ENCODE data around the gene CTAGE15. TPM values are rescaled to one million over a fixed set of nuclear protein-coding genes. Genes with fewer than 3 reads are reported as not detected.
"Not testable (repeated sequence)": the region's sequence is repeated elsewhere in the genome, so short reads cannot be mapped to it uniquely, and the experiment has no call there.

CTAGE15 gene
- total and polyA plus RNA-seq, 2 of the 13 experiments (the other 11 are each of a cell fraction or from before 2014, with no cell fraction given) = not detected

GRCh38 chr7:143531932-143532331 lies 39.7 kb upstream of the CTAGE15 start:
- H3K27me3 ChIP-seq (ENCODE audit: control insufficient read depth in 1 of 2, insufficient read depth in 2 of 2, low read length in 2 of 2); CTCF ChIA-PET (ENCODE audit: low intra/inter-chr PET ratio, low total read pairs); BruUV-seq (replicated peaks); H2AFZ ChIP-seq (ENCODE audit: low read length); POLR2A ChIA-PET; DNase-seq (ENCODE audit: low spot score); FAIRE-seq; H4K20me1 ChIP-seq (ENCODE audit: insufficient read depth, low read length); H3K4me2 ChIP-seq (ENCODE audit: low read depth, low read length); H3K27ac ChIP-seq (ENCODE audit: extremely low read length, insufficient read depth, low read length); in situ Hi-C loops (cut with HindIII; ENCODE audit: extremely low pct_ligation_motif_present, low pct_unique_long_range_greater_than_20kb); H3K4me1 ChIP-seq (ENCODE audit: insufficient read depth, low read length); ATAC-seq; H3K9me3 ChIP-seq (ENCODE audit: low read length); intact Hi-C loops (cut with micrococcal nuclease; ENCODE audit: unreplicated experiment); H3K4me3 ChIP-seq (replicated peaks in 1 of 3; ENCODE audit: insufficient read depth in 1 of 3, low read depth in 2 of 3, low read length in 3 of 3); H3K36me3 ChIP-seq (replicated peaks in 1 of 2; ENCODE audit: control insufficient read depth in 1 of 2, insufficient read depth in 2 of 2, low read length in 2 of 2); H3K79me2 ChIP-seq (ENCODE audit: insufficient read depth, low read length); H3K9ac ChIP-seq (ENCODE audit: insufficient read depth, low read depth, low read length): not testable (repeated sequence)
- no CpG with 5 or more reads among the region's 1 CpG for WGBS (ENCODE audit: low lambda C conversion rate)

DNA sequence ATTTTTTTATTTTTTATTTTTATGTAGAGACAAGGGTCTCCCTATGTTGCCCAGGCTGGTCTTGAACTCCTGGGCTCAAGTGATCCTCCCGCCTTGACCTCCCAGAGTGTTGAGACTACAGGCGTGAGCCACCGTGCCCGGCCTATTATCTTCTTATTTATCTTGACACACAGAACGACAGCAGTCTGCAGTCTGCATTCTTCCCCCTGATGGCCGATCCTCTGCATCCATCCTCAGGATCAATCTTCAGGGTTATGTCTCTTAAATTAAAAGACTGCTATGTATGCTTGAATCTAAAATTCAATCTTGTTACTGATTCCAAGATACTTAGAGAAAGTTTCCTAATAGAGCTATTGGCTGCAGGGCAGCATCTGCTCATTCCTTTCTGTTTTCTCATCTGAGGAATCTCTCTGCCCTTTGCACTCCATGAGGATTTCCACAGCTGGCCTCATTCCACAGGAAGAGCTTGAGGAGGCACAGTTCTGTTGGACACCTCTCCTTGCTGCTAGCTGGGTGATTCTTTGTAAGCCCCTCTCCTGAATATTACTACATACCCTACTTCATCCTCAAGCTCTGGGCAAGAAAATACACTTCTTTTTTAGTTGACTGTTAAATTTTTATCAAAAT lies 38.3 kb upstream of the CTAGE15 start:
- POLR2A ChIA-PET; H3K9ac ChIP-seq (ENCODE audit: insufficient read depth, low read depth, low read length); H3K79me2 ChIP-seq (ENCODE audit: insufficient read depth, low read length); intact Hi-C loops (cut with micrococcal nuclease; ENCODE audit: unreplicated experiment); H3K4me2 ChIP-seq (ENCODE audit: low read depth, low read length); H3K4me1 ChIP-seq (ENCODE audit: insufficient read depth, low read length); FAIRE-seq; CTCF ChIA-PET (ENCODE audit: low intra/inter-chr PET ratio, low total read pairs); H4K20me1 ChIP-seq (ENCODE audit: insufficient read depth, low read length); H3K4me3 ChIP-seq (replicated peaks in 1 of 3; ENCODE audit: insufficient read depth in 1 of 3, low read depth in 2 of 3, low read length in 3 of 3); H3K27ac ChIP-seq (ENCODE audit: extremely low read length, insufficient read depth, low read length); H3K27me3 ChIP-seq (ENCODE audit: control insufficient read depth in 1 of 2, insufficient read depth in 2 of 2, low read length in 2 of 2); H3K9me3 ChIP-seq (ENCODE audit: low read length); BruUV-seq (replicated peaks); H2AFZ ChIP-seq (ENCODE audit: low read length); in situ Hi-C loops (cut with HindIII; ENCODE audit: extremely low pct_ligation_motif_present, low pct_unique_long_range_greater_than_20kb); DNase-seq (ENCODE audit: low spot score); H3K36me3 ChIP-seq (replicated peaks in 1 of 2; ENCODE audit: control insufficient read depth in 1 of 2, insufficient read depth in 2 of 2, low read length in 2 of 2): not testable (repeated sequence)
- peak; percentile 83 for ATAC-seq
- WGBS (ENCODE audit: low lambda C conversion rate) = no CpG with 5 or more reads among the region's 6 CpGs

- DNase-seq (ENCODE audit: low spot score); H3K79me2 ChIP-seq (ENCODE audit: insufficient read depth, low read length); FAIRE-seq; H3K4me2 ChIP-seq (ENCODE audit: low read depth, low read length); H3K4me3 ChIP-seq (replicated peaks in 1 of 3; ENCODE audit: insufficient read depth in 1 of 3, low read depth in 2 of 3, low read length in 3 of 3); in situ Hi-C loops (cut with HindIII; ENCODE audit: extremely low pct_ligation_motif_present, low pct_unique_long_range_greater_than_20kb); H3K4me1 ChIP-seq (ENCODE audit: insufficient read depth, low read length); POLR2A ChIA-PET; H2AFZ ChIP-seq (ENCODE audit: low read length); H3K36me3 ChIP-seq (replicated peaks in 1 of 2; ENCODE audit: control insufficient read depth in 1 of 2, insufficient read depth in 2 of 2, low read length in 2 of 2); H3K9me3 ChIP-seq (ENCODE audit: low read length); ATAC-seq; CTCF ChIA-PET (ENCODE audit: low intra/inter-chr PET ratio, low total read pairs); H3K27ac ChIP-seq (ENCODE audit: extremely low read length, insufficient read depth, low read length); BruUV-seq (replicated peaks); H3K27me3 ChIP-seq (ENCODE audit: control insufficient read depth in 1 of 2, insufficient read depth in 2 of 2, low read length in 2 of 2); H4K20me1 ChIP-seq (ENCODE audit: insufficient read depth, low read length); H3K9ac ChIP-seq (ENCODE audit: insufficient read depth, low read depth, low read length); intact Hi-C loops (cut with micrococcal nuclease; ENCODE audit: unreplicated experiment): not testable (repeated sequence)
- WGBS (ENCODE audit: low lambda C conversion rate) = 56% methylated on average over 1 of the region's 1 CpG
These were observed 35.2 kb upstream of the CTAGE15 start for GRCh38 chr7:143536443-143536842.

- POLR2A ChIA-PET; FAIRE-seq; H3K9me3 ChIP-seq (ENCODE audit: low read length); H4K20me1 ChIP-seq (ENCODE audit: insufficient read depth, low read length); H3K79me2 ChIP-seq (ENCODE audit: insufficient read depth, low read length); H2AFZ ChIP-seq (ENCODE audit: low read length); ATAC-seq; H3K4me2 ChIP-seq (ENCODE audit: low read depth, low read length); intact Hi-C loops (cut with micrococcal nuclease; ENCODE audit: unreplicated experiment); H3K27me3 ChIP-seq (ENCODE audit: control insufficient read depth in 1 of 2, insufficient read depth in 2 of 2, low read length in 2 of 2); H3K4me1 ChIP-seq (ENCODE audit: insufficient read depth, low read length); H3K9ac ChIP-seq (ENCODE audit: insufficient read depth, low read depth, low read length); H3K36me3 ChIP-seq (replicated peaks in 1 of 2; ENCODE audit: control insufficient read depth in 1 of 2, insufficient read depth in 2 of 2, low read length in 2 of 2); H3K4me3 ChIP-seq (replicated peaks in 1 of 3; ENCODE audit: insufficient read depth in 1 of 3, low read depth in 2 of 3, low read length in 3 of 3); CTCF ChIA-PET (ENCODE audit: low intra/inter-chr PET ratio, low total read pairs); BruUV-seq (replicated peaks); H3K27ac ChIP-seq (ENCODE audit: extremely low read length, insufficient read depth, low read length); in situ Hi-C loops (cut with HindIII; ENCODE audit: extremely low pct_ligation_motif_present, low pct_unique_long_range_greater_than_20kb); DNase-seq (ENCODE audit: low spot score): not testable (repeated sequence)
- no CpG with 5 or more reads among the region's 7 CpGs for WGBS (ENCODE audit: low lambda C conversion rate)
These were observed 28.1 kb upstream of the CTAGE15 start for GRCh38 chr7:143543288-143544038.
